ENCODE measurements around the gene RBM7.

The RBM7 gene

DNA sequence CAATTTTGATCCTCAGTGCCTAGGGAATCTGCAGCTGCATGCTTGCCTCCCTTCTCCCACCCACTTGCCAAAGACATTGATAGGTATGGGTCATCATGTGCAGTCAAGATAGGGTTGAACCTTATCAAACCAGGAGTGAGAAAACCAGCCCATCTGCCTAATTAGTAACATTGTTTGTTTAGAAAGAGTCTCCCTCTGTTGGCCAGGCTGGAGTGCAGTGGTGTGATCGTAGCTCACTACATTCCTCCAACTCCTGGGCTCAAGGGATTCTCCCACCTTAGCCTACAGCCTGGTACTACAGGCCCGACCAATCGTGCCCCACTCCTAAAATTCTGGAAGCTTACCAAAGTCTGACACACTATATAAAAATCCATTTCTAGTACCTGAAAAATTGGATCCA is 4.7 kb upstream of the RBM7 start:
- DNase-seq (ENCODE audit: insufficient read length, low spot score) (no peak), FAIRE-seq (peak; percentile 78)

DNA sequence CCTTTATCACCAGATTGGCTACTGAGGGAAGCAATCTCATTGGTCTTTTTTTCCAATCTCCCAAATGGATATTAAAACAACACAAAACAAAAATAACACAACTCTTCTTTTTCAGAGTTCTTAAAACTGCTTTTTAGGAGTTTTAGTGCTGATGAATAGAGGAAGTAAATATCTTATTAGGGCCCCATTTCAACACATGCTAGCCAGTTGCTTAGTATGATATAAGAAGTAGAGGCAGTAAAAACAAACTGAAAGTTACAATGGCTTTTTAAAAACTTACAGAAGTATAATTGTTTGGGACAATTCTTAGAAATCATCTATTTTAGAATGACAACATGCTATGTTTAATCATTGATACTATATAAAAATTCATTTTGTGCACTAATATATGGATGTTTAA is 3.5 kb upstream of the RBM7 start:
- DNase-seq (ENCODE audit: insufficient read length, low spot score): no peak
- FAIRE-seq: no peak

DNA sequence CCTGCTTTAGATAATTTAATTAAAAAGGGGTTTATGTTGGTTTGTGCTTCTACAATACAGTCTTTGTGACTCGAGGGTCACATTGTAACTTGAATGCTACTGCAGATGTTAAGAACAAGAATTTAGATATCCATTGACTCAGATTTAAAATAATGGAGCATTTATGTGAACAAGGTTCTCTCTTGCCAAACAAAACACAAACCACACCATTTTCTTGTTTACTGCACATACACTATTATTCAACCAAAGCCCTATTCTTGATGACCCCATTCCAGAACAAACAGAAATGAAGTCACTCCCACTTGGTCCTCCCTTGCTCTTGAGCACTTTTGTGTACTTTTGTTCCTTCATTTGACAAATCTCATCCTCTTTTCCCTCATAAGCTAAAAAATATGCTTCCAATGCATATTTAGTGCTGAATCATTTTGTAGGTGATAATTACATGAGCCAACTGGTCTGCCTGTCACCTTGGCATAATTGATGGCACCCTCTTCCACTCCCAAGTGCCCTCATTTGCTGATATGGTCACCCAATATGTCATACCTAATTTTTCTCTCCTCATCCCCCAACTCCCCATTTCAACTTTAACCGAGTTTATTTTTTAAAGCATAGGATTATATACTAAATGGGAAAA is 3.0 kb upstream of the RBM7 start:
- DNase-seq (ENCODE audit: insufficient read length, low spot score) (no peak), FAIRE-seq (no peak)

DNA sequence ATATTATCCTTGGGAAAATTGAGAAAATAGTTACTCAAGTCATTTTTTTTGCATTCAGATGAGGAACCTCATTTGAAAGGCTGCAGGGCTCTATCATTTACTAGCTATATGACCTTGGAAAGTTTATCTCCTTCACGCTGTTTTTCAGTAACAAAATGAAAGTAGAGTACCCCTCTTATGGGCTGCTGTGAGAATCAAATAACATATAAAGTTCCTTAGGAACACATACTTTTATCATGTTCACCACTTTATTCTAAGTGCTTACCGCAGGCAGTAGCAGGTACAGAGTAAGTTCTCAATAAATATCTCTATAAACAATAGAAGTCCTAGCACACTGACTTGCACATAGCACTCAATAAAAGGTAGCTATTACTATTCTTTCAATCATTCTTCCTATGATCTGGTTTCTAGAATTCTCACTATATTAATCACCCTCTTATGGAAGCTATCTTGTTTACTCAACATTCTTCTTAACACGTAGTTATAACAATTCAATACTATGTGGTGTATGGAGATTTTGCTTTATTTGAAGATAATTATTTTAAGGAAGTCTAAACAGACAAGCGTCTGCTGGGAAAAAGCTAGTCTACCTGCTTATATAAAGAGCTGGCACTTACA is 2.1 kb upstream of the RBM7 start:
- DNase-seq (ENCODE audit: insufficient read length, low spot score) (no peak), FAIRE-seq (no peak)

DNA sequence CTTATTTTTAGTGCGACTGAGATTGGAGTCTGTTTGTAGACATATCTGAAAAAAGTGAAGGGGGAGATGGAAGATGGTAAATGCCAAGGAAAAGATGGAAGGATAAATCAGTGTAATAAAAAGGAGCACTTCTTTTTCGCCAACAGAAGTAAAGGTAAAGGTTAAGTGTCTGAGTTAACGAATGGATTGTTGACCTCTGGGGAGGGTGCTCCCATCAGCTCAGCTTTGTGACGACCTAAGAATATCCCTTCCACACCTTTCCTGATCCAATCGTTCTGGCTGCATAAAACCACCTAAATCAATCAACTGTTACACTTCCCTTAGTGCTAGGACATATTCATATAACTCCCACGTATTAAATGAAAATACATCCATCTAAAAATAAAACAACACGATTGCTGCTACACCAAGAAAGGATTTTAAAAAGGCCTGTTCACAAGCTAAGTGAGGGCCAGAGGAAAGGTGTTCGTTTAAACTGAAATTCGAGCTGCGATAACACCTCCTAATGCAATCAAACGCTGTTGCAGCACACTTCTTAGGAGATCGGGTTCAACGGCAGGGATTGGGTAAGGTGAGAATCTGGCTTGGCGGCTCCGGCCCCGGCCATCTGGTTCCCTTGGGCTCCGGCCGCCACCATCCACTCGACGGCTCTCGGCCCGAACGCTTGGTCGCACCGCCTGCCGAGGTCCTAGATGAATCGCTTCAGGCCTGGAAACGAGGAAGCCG is 813 bp upstream of the RBM7 start:
- FAIRE-seq (no peak), DNase-seq (ENCODE audit: insufficient read length, low spot score) (no peak)

DNA sequence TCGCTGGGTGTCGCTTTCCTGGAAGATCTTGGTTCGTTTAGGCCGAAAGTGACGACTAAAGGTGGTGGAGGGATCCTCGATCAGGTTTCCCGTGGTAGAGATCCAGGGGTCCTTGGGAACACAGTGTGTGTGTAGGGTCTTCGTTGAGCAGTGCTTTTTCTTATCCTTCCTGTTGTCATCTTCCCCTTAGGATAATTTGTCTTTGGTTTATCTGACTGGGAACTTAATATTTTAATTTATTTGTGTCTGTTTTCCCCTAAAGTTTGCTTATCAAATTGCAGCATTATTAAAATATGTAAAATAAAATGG is 403 bp downstream of the RBM7 start:
- DNase-seq (ENCODE audit: insufficient read length, low spot score) (no peak), FAIRE-seq (no peak)

DNA sequence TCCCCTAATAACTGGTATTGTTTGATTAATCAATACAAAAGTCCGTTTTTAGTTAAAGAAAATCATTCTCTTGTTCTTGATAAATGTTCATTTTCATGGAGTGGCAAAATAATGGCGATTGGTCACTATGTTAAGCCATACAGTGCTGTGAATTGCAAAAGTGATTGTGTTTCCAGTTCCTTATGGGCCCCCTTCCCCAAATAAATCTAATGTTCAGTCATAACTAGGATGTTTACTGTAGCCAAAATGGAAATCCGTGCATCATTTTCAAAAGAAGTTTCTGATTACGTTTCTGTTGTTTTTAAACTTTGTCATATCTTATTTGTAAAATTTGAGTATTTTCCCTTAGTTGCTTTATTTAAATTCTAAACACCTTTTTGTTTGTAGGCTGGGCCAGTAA is 845 bp downstream of the RBM7 start:
- peak; percentile 23 for FAIRE-seq
- no peak for DNase-seq (ENCODE audit: insufficient read length, low spot score)

DNA sequence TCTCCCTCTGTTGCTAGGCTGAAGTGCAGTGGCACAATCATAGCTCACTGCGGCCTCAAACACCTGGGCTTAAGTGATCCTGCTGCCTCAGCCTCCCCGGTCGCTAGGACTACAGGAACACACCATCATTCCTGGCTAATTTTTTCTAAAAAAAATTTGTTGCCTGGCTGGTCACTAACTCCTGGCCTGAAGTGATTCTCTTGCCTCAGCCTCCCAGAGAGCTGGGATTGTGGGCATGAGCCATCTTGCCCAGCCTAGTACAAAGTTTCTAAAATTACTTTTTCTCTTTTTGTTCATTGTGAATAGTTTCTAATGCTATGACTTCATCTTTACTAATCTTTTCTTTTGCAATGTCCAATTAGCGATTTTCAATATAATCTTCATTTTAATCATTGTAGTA is 12.5 kb downstream of the RBM7 start:
- DNase-seq (ENCODE audit: insufficient read length, low spot score): no peak
- FAIRE-seq: no peak

DNA sequence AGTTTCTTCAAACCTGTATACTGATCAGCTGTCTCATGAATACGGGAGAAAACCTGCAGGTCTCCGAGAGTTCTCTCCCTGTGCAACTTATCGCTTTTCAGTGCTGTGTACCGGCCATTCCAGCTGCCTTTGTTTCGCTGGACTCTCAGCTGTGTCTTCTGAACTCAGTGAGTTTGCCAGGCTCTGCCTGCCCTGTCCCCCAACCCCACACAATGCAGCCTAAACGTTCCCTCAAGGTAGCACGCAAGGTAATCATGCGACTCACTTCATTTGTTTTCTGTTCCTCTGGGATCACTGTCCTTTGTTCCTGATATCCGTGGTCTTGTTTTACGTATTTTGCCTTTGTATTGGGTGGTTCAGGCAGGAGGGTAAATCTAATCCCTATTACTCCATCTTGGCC is 13.5 kb downstream of the RBM7 start:
- FAIRE-seq (no peak), DNase-seq (ENCODE audit: insufficient read length, low spot score) (no peak)

DNA sequence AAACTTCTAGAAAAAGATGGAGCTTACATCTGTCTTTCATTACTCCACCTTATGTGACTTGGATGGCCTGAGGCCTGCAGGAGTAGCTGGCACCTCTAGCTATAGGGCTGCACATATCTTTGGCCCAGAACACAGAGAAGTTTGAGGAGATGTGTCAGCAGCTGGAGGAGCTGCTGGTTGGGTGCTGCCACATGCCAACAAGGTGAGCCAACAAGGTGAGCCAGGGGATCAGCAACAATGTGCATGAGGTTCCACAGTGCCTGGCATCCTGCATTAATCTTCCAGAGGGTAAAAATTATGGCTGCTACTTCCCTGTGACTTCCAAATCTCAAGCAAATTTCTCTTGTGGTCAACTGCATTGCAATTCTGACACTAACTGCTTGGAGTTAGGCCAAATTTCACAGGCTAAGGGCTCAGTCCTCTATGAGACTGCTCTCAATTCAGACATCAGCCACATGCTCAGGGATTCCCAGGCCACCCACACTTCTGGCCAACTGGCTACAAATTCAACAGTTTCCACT is 16.0 kb downstream of the RBM7 start:
- FAIRE-seq: peak; percentile 26
- no peak for DNase-seq (ENCODE audit: insufficient read length, low spot score)

DNA sequence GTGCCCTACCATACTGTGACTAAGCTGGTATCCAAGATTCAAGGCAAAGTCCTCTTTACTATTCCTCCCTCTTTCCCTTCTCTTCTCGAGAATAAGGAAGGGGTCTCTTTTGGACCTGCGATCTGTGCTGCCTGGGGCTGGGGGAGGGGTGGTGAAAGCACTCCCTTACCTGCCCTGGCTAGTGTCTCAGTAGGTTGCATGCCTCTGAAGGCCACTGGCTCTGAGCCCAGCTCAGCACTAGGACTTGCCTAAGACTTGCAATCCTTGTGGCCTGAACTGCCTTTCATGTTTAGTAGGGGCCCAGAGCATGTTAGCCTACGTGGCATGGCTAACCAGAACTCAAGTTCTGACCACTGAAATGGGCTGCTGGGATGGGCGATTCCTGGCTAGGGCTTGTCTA is 25.8 kb downstream of the RBM7 start:
- FAIRE-seq (no peak), DNase-seq (ENCODE audit: insufficient read length, low spot score) (no peak)

DNA sequence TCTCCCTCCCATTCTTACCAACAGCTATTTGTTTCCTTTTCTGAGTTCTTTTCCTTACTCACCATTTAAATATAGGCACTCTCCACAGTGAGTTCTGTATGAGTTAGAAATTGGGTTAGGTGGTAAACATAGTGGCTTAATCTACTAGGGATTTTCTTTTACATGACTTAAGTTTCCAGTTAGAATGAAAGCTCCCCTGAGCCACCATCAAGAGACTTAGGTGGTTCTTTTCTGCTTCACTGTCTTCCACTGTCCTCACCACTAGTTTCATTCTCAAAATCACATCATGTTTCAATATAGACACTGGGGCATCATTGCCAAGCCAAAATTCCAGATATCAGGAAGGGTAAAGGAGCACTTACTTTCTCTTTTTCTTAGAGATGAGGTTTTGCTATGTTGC is 29.8 kb downstream of the RBM7 start:
- FAIRE-seq: no peak
- DNase-seq (ENCODE audit: insufficient read length, low spot score): no peak

DNA sequence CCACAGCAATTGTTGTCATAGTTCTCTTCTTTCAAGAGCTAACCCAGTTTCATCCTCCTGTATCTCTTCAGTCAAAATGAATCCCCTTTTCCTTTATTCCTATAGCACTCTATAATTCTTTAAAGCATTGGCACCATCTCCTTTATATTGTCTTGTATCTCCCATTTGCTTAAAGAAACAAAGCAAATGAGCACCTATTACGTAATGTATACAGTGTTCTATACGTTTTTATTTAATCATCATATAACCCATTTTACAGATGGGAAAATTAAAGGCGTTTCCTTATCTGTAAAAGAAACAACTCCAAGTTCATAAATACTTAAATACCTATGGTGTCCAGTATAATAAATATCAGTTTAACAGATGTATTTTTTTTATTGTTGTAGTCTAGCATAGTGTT is 32.4 kb downstream of the RBM7 start:
- no peak for DNase-seq (ENCODE audit: insufficient read length, low spot score)
- FAIRE-seq: no peak

DNA sequence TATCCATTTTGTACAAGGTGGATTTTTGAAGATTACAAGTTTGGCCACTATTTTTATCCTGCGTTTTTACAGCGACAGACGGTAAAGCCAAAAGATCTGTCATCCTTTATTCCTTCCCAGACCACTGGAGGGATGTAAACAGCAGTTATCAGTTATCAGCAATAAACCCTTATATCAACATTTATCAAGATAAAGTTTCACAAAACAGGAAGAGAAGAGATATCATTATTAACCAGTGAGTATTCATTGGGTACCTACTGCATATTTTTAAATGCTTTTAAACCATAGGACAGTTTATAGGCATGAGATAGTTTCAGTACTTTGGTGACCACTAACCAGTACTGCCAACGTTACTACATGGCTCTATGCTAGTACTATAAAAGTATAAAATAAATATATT is 32.9 kb downstream of the RBM7 start:
- no peak for FAIRE-seq

DNA sequence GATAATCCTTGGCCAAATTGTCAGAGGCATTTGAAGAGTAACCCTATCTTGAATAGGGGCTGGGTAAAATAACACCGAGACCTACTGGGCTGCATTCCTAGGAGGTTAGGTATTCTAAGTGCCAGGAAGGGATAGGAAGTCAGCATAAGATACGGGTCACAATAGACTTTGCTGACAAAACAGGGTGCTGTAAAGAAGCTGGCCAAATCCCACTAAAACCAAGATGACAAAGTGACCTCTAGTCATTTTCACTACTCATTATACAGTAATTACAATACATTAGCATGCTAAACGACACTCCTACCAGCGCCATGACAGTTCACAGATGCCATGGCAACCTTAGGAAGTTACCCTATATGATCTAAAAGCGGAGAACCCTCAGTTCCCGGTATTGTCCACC is 37.8 kb downstream of the RBM7 start:
- no peak for FAIRE-seq
- no peak for DNase-seq (ENCODE audit: insufficient read length, low spot score)

More for the DNA sequence above, 32.9 kb downstream of the RBM7 start:
- DNase-seq (ENCODE audit: insufficient read length, low spot score): no peak

DNA sequence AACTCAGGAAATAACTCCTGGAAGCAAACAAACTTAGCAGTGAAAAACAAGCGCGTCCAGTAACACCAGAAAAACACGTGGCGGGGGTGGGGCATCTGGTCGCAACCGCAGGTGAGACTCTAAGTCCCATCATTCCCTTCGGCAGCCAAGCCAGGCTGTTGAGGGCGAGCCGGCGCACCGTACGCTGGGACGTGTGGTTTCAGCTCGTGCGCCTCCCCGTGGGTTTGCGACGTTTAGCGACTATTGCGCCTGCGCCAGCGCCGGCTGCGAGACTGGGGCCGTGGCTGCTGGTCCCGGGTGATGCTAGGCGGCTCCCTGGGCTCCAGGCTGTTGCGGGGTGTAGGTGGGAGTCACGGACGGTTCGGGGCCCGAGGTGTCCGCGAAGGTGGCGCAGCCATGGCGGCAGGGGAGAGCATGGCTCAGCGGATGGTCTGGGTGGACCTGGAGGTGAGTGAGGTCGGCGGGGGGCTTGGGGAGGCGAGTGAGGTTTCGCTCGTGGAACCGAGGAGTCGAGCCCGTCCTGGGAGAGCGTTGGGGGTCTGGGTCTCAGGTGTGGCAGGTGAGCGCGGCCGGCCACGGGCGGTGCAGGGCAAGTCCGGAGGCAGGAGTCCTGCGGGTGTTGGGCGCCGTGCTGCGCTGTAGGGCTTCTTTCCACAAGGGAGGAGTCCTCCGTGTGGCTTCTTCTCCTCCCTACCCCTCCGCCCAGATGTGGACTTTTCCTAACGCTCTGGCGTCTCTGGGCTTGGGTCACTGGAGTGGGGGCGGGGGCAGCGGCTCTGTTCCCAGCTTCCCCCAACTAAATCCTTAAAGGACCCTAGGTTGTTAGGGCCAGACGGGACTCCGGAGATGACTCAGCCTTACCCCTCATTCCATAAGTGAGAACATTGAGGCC is 39.0 kb downstream of the RBM7 start, which contains the start of gene REXO2:
Gene REXO2, plus strand, starts transcription at position 239 of the 892 bp plus-strand sequence. Its CDS starts 62 bp downstream, at position 301.
- FAIRE-seq: peak; percentile 98
- peak; percentile 93 for DNase-seq (ENCODE audit: insufficient read length, low spot score)

DNA sequence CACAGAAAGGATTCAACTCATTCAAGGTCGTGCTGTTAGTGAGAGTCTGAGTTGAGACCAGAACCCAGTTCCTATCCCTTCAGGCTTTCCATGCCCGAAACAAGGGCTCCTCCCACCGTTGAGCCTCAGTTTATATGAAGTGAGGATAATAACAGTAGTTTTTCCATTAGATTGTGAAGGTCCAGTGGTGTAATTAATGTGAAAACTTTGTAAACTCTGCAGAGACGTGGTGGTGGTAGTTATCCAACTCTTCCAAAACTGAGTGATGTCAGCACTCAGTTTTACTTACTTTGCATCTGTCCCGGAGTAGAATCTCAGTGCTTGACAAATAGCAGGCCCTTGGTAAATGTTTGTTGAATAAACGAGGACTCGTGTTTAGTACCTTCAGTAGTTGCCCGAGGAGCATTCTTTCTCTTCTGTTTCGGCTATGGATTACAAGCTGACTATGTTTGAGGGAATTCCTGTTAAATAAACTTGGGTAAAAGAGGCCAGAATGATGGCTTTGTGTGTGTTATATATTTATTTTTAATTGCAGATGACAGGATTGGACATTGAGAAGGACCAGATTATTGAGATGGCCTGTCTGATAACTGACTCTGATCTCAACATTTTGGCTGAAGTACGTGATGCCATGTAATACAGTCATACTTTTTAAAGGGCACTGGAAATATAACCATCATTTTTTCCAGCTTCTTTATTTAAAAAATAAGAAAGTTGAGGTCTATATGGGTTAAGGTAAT is 39.8 kb downstream of the RBM7 start:
- DNase-seq (ENCODE audit: insufficient read length, low spot score) (peak; percentile 3), FAIRE-seq (no peak)

DNA sequence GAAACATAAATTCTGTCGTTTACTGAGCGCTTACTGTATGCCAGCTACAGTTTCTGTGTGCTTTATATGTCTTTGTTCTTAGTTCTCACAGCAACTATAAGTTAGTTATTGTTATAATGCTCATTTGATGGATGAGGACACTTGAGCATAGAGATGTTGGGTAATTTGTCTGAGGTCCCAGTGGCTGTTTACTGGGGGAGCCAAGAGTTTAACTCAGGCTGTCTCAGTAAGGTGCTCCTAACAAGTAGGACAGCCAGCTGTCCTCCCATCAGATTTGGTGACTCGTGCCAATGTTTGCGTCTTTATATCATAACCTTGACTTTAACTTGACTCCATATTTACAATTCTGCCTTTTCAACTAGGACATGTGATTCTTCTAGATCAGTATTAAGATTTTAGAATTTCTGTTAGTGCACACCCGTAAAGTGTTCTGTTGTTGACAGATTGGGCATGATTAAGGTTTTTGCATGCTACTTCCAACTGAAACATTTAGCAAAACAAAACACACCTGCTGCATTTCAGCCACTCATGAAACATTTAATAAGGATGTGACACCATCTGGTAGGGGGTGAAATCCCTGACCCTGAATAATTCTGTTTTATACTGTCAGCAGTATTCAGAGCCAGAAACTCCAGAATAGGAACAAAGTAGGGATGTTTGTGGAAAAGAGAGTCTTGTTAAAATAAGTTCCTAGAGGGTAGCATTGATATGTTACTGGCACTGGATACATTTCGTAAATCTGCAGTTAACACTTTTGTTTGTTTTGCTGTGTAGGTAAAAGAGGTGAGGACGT is 40.7 kb downstream of the RBM7 start:
- FAIRE-seq (no peak), DNase-seq (ENCODE audit: insufficient read length, low spot score) (no peak)

DNA sequence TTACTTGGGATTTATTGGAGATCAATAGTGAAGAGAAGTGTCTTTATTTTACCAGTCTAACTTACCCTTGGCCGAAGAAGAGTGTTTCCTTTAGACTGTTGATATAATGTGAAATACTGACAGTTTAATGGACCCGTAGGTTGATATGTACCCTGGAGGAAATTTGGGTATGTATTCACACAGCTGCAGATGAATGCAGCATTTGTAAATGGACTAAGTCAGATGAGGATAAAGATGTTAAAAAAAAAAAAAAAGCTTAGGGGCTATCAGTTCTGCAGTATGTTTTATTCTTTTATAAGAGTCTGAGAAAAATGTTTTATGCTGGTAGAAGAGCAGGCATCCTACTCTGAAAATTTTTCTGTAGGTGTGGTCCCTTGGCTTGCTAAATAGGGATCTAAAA is 41.5 kb downstream of the RBM7 start:
- FAIRE-seq: no peak
- no peak for DNase-seq (ENCODE audit: insufficient read length, low spot score)

DNA sequence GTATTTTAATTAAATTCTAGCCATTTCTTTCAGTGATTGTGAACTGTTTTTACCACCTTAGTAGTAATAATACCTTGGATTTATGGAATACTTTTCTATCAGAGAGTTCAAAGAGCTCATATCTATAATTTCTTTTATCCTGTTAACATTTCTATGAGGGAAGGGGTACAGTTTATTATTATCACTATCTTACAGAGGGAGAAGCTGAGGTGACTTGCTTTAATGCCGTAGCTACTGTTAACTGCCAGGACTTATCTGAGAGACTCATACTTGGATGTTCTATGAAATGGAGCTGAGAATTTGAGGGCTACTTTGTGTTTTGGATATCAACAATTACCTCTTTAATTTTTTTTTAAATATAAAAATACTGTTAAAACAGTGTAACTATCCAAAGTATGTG is 42.1 kb downstream of the RBM7 start:
- no peak for DNase-seq (ENCODE audit: insufficient read length, low spot score)
- no peak for FAIRE-seq

Data from HTR-8/SVneo (cell line).